ENCODE results near the gene NPAS2.

Gene NPAS2

DNA sequence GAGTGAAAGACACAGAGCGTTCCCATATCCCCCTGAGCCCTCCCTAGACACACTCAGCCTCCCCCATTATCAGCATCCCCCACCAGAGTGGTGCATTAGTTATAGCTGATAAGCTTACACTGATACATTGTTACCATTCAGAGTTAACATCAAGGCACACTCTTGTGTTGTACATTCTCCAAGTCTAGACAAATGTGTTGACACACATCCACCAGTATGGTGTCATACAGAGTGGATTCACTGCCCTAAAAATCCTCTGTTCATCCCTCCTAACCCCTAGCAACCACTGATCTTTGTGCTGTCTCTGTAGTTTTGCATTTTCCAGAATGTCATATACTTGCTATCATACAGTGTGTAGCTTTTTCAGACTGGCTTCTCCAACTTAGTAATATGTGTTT, 104.2 kb downstream of the NPAS2 start:
- in situ Hi-C loops (cut with MboI; ENCODE audit: low pct_unique_long_range_greater_than_20kb, low sequenced_read_pairs), result no loop called here
- no peak for DNase-seq

DNA sequence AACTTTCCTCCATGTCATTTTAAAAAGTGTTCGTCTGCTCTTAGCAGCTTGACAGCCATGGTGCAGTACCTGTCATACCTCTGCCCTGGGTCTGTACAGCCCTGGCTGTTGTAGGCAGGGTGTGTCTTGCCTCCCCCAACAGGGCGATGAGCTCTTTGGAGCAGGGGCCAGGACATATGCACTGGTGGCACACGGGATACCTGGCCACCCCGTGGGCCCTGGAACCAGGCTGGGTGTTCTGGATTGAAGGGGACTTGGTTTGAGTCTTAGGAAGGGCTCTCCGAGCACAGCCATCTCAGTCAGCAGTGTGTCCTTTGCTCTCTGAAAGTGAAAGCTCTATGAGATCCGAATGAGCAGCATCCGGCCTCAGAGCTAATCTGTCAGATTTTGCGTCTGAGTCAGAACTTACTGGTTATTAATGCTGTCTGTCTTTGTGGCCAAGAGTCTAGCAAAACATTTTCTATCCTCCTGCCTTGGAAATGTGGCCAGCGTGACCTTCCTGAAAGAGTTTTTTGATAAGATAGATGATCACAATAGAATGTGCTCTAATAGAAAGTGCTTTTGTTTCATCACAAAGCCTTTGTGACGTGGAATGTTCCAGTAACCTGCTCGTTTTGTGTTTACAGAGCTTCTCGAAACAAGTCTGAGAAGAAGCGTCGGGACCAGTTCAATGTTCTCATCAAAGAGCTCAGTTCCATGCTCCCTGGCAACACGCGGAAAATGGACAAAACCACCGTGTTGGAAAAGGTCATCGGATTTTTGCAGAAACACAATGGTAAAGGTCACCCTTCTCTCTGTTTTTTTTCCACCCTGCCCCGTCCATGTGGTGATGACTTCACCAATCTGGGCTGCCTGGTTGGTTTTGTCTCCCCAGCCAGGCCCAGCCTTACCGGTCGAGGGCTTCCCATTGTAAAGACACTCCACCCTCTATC, 104.8 kb downstream of the NPAS2 start:
- no peak for DNase-seq
- in situ Hi-C loops (cut with MboI; ENCODE audit: low pct_unique_long_range_greater_than_20kb, low sequenced_read_pairs), result no loop called here

DNA sequence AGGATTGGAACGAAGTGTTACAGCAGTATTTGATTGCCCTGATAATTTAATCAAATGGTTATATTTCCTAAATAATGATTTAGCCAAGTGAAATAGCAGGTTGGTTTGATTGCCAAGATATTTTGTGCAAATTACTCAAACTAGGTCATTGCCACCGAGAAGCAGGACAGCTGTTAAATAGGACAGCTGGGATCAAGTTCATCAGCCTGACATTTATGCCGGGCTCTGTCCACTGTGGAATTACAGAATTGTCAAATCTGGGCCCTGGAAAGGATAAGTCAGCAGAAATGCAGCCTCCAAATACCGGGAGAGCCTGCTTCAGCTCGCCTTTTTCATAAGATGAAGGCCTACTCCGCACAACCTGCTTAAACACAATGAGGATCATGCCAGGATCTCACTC, 108.3 kb downstream of the NPAS2 start:
- in situ Hi-C loops (cut with MboI; ENCODE audit: low pct_unique_long_range_greater_than_20kb, low sequenced_read_pairs), result no loop called here
- DNase-seq, result no peak

DNA sequence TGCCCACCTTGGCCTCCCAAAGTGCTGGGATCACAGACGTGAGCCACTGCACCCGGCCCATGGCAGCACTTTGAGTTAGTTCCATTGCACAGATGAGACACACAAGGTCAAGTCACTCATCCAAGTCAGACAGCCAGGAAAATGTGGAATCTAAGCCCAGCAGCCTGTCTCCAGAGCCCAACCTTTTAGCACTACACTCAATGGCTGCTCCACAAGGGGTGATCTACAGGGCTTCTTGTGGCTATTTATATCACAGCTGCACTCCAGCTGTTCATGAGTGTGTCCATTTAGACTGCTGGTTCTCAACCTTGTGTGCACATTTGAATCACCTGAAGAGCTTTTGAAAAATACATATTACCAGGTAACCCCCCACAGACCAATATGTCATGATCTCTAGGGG, 109.2 kb downstream of the NPAS2 start:
- in situ Hi-C loops (cut with MboI; ENCODE audit: low pct_unique_long_range_greater_than_20kb, low sequenced_read_pairs), result no loop called here
- no peak for DNase-seq

DNA sequence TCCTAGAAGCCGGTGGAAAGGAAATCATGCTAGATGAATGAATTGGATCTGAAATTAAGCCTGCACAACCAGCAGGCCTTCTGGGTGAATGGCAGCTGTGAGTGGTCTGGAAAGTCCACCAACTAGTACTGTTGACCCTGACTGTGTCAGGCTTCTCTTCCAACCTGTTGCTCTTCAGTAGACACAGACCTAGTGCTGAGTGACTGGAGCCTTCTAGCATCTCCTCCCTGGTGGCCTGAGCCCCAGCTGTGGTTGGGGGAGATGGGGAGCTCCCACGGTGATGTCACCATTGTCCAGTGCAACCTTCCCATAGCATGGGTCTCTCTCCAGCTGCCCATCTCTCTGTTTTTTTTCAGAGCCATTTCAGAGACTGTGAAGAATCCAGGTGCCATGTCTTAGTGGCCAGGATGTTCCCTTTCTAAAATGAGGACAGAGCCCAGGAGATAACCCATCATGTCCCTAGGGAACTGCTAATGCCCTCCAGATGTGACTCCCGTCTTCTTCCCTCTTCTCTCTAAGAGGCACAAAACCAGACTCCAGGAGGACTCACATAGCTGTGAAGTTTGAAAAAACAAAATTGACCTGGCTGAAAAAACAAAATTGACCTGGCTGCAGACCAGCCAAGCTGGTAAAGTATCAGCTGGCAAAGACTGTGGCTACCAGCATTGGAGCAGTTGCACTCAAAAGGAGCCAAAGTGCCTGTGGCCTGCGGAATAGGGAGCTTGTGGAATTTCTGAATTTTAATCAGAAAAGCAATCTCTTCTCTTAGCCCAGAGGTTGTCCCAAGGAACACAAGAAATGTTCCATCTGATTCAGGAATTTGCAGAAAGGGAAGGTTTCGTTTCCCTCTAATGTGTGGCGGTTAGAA, 114.8 kb downstream of the NPAS2 start:
- in situ Hi-C loops (cut with MboI; ENCODE audit: low pct_unique_long_range_greater_than_20kb, low sequenced_read_pairs), result no loop called here

DNA sequence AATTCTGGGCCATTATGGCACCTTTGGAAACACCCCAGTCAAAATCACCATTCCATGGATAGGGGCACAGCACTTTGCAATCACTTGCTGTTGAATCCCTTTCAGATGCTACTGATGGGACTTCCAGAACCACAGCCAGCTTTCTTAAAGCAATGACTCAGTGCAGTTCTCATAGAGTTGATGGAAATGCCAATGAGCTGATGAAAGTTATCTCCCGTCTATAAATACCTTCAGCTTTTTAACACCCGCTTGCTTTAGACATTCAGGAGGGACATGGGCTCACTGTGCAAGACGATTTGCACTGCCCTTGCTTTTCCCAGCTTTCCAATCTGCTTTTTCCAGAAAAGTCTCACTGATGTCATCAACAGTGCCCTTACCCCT, 115.4 kb downstream of the NPAS2 start:
- no peak for DNase-seq
- in situ Hi-C loops (cut with MboI; ENCODE audit: low pct_unique_long_range_greater_than_20kb, low sequenced_read_pairs), result no loop called here

More for the DNA sequence above, 114.8 kb downstream of the NPAS2 start:
- no peak for DNase-seq

DNA sequence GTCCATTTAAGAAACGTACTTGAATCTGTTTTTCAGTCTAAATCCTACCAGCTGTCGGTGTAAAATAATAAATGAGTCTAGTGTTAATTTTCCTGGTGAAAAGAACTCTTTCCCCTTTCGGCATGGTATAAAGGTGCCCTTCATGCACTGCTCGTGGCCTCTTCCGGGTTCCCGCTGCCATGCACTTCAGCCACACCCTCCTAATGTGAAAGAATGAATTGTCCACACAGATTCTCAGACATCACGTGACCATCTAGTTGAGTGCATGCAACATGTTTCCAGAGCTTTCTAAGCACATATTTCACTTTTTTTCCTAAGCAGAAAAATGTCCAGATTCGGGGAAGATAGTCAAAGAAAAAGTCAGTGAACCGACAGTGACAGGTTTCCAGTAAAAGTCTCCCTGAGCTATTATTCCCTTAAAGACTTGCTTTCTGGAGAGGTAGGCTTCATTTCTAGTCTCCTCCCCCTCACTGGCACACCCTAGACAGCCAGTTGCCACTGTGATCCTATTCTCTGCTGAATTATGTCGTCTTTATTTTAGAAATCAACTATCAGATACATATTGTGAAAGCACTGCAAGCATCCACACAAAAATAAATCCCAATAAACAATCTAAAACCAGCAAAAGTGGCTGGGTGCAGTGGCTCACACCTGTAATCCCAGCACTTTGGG, 116.3 kb downstream of the NPAS2 start:
- no peak for DNase-seq
- in situ Hi-C loops (cut with MboI; ENCODE audit: low pct_unique_long_range_greater_than_20kb, low sequenced_read_pairs), result no loop called here

DNA sequence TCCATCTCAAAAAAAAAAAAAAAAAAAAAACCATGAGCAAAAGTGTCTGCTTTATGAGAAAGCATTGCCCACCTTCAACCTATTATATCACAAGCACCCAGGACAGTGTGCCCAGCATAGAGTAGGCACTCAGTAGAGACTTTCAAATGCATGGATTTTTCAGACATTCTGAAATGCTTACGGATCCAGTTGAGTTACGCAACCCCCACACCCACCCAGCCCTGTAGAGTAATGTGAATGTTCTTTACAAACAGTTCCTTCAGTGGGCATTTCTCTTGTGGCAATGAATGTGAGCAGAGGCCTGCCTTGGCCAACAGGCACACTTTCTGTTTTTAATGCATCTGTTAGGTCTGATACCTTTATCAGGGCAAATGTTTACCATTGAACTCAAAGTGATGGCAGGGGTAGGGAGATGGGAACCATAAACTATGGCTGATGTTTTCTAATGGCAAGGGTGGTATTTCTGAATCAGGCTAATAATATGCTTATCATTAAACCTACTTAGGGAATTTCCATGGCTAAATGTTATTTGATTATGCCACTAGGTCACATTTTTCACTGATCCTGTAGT, 117.1 kb downstream of the NPAS2 start:
- in situ Hi-C loops (cut with MboI; ENCODE audit: low pct_unique_long_range_greater_than_20kb, low sequenced_read_pairs), result no loop called here

DNA sequence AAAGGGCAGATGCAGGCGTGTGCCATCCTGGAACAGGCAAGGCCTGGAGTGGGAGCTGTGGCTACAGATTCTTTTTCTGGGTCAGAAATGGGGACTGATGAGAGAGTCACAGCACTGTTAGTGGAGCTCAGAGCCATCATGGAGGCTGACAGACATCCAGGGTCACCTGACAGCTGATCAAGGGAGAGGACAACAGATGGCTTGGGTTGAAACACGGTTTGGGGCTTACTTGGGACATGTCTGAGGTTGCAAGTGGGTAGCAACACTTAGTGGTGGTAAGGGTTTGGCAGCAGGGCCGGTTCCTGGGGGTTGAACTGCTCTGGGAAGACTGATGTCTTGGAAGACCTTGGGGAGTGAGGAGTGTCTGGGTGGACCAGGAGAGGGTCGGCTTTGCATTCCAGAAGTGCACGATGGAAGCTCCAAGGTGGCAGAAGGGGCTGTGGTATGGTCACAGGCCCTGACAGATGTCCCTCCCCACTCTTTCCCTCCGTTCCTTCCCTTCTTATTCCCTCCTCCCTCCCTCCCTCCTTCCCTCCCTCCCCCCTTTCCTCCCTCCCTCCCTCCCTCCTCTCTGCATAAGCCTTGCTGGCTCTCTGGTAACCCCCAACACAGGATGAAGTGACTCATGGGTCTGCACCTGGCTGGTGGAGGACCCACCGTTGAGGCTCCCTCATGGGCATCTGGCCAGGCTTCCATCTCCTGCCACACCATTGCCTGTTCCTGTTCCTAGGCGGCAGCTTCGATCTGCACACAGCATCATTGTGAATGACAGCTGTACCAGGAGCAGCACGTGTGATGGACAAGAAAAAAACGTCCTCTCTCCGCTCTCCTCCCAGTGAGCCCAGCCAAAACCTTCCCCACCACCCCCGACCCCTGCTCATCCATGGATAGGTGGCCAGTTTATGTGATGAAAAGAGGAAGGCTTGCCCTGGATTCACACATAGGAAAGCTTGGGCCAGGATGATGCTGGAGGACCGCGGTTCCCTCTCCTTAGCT, 118.4 kb downstream of the NPAS2 start:
- DNase-seq, result no peak
- in situ Hi-C loops (cut with MboI; ENCODE audit: low pct_unique_long_range_greater_than_20kb, low sequenced_read_pairs), result no loop called here

More for the DNA sequence above, 117.1 kb downstream of the NPAS2 start:
- DNase-seq, result no peak

DNA sequence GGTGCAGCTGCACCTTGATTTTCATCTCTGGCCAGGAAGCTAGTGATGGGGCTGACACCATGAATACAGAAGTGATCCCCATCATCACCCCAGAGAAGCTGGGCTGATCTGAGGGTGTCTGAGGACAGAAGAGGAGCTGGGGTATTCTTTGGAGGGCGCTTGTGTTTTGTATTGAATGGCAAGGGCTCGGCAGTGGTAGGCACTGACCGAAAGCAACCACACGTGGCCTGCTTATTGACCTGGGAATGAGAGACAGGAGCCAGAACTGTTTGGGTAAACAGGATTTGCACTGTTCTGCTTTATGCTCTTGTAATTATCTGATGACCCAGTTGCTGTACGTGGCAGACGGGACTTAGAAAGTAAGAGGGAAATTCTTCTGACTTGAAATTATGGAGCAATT, 119.5 kb downstream of the NPAS2 start:
- no peak for DNase-seq
- in situ Hi-C loops (cut with MboI; ENCODE audit: low pct_unique_long_range_greater_than_20kb, low sequenced_read_pairs), result no loop called here

DNA sequence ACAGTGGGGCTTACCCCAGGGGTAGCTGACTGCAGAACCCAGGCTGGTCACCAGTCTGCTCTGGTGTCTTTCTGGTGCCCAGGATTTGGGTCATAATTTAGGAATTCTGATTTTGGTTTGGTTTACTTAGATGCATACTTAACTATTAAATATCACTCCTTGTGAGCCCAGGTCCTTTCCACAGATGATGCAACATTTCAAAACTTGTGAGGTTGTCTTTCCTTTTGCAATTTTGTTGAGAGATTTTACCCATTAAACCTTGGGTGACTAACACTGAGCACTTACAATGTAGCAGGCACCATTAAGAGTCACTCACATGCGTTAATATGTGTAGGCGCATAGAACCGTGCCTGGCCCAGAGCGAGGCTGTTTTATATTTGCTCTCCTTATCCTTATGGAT, 120.3 kb downstream of the NPAS2 start:
- no peak for DNase-seq
- in situ Hi-C loops (cut with MboI; ENCODE audit: low pct_unique_long_range_greater_than_20kb, low sequenced_read_pairs), result no loop called here

DNA sequence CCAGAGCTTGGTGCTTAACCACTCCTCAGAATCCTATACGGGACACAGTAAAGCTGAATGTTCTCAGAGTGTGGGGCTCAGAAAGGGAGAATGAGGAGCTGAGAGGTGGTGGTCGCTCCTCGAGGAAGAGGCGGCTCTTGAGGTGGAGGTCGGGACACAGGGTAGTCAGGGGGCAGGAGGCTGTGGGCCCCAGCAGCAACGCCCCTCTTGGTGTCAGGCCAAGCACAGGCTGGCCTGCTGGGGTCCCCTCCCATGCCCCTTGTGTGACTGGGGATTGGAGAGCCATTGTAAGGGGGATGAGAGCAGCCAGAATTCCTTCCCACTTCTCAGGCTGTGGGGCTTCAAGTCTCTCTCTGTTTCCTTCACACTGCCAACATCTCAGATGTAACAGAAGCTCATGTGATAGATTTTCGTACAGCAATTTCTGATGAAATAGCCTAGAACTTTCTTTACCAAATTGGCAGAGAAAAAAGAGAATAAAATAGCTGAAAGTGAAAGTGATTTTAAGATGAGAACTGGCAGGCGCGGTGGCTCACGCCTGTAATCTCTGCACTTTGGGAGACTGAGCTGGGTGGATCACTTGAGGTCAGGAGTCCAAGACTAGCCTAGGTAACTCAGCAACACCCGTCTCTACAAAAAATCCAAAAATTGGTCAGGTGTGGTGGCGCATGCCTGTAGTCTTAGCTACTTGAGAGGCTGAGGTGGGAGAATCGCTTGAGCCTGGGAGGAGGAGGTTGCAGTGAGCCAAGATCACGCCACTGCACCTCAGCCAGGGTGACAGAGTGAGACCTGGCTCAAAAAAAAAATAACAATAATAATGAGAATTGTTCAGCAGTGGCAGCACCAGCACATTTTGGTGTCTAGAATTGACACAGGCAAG, 121.1 kb downstream of the NPAS2 start:
- DNase-seq, result no peak
- in situ Hi-C loops (cut with MboI; ENCODE audit: low pct_unique_long_range_greater_than_20kb, low sequenced_read_pairs), result no loop called here

DNA sequence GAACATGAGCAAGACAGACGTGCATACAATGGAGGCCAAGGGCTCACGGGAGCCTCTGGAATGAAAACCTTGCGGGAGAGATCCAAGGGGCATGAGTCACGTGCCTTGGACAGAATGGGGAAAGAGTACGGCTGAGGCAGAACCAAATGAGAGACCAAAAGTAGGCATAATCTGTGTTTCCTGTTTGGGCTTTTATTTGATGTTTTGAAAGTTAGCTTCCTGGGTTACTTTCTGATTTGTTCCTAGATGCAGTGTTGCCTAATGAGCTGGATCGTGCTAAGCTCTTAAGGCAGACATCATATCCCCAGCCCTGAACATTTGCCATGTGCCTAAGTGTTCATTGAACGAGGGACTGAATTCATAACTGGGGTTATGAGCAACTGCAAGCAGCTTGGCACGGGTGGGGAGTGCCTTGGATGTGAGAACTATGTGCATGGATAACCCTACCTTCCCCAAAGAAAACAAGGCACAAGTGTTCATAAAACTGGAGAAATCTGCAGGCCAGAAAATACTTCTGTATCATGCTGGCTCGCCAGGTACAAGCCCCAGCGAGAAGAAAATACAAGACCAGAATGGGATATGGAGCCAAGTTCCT, 121.8 kb downstream of the NPAS2 start:
- in situ Hi-C loops (cut with MboI; ENCODE audit: low pct_unique_long_range_greater_than_20kb, low sequenced_read_pairs), result no loop called here
- no peak for DNase-seq

DNA sequence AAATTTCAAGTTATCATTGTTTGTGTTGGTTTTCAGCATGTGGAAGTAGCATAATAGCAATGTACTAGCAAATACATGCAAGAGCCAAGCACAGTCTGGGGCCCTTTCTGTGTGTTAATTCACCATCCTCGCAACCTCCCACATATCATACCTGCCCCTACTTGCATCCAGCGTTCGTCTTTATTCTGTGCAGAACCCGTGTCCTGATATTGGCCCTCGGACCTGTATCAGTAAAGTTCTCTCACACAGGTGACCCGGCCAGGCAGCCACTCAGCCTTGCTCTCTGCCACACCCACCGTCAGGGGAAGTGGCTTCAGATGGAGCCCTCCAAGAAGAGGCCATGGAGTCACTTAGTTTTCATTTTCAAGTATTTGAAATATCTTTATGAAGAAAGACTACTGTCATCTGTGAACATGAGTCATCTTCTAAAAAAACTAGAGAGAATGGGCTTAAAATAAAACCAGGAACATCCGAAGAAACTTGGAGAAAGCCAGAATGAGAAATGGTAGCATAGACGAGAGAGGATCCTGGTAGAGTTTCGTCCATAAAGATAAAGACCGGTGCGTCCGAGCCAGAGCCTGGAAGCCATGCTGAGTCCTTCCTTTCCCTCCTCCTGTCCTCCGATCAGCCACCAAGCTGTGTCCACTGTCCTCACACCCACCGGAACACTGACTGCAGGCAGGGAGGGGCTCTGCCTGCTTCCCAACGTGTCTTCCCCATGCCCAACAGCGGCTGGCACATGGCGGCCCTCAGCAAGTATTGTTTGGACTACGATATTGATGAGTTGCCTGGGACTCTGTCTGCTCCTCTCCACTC, 124.9 kb downstream of the NPAS2 start:
- in situ Hi-C loops (cut with MboI; ENCODE audit: low pct_unique_long_range_greater_than_20kb, low sequenced_read_pairs), result no loop called here
- DNase-seq, result no peak

DNA sequence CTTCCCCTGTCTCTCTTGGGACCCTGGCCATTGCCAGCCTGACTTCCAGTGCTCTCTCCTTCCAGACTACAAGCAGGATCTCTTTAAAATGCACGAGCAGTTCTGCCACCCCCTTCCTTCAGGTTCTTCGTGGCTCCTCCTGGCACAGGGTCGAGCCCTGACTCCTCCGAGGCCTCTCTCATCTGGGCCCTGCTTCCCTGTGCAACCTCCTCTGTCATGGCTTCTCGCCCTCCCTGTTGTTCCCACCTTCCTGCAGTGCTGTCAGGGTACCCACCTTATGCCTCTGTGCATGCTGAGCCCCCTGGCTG, 125.4 kb downstream of the NPAS2 start:
- in situ Hi-C loops (cut with MboI; ENCODE audit: low pct_unique_long_range_greater_than_20kb, low sequenced_read_pairs), result no loop called here
- no peak for DNase-seq

DNA sequence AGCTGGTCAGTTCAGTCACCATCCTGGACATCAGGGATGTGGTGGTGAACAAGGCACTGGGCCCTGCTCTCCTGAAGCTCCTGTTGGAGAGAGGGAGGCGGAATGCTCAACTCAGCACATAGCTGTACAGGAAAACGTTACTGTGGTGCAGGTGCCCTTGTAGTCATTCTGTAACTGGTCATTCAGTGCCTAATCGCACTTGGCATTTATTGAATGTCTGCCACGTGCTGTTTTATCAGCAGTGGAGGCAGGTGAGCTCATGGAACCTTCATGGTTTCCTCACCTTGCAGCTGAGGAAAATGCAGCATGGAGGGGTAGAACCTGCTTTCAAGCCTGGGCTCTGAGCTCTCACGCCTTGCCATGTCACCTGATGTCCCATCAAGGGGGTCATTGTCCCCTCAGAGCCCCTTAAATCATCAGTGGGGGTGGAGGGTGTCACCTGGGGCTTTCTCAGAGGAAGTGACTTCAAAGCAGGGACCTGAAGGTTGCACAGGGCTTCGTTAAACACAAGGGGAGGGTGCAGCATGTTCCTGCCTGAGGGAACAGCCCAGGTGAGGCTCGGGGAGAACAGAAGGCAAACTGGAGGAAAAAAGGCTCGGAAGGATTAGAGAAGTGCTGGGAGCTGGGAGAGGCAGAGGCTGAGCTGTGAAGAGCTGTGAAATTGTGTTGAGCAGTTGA, 126.1 kb downstream of the NPAS2 start:
- no peak for DNase-seq
- in situ Hi-C loops (cut with MboI; ENCODE audit: low pct_unique_long_range_greater_than_20kb, low sequenced_read_pairs), result no loop called here

All from KBM-7 (cell line).